CD4-positive, alpha-beta T cell treated with Interleukin-6 for 4 hours (primary cell): ENCODE measurements around the gene AP2M1.
"Not testable (repeated sequence)": the region's sequence is repeated elsewhere in the genome, so short reads cannot be mapped to it uniquely, and the experiment has no call there.

Experiments
- DNase-seq: peaks from one replicate; pipeline ENCODE4 v3.0.0-alpha.2; 2020; ENCODE audit warnings: mixed read lengths

AP2M1 gene

DNA sequence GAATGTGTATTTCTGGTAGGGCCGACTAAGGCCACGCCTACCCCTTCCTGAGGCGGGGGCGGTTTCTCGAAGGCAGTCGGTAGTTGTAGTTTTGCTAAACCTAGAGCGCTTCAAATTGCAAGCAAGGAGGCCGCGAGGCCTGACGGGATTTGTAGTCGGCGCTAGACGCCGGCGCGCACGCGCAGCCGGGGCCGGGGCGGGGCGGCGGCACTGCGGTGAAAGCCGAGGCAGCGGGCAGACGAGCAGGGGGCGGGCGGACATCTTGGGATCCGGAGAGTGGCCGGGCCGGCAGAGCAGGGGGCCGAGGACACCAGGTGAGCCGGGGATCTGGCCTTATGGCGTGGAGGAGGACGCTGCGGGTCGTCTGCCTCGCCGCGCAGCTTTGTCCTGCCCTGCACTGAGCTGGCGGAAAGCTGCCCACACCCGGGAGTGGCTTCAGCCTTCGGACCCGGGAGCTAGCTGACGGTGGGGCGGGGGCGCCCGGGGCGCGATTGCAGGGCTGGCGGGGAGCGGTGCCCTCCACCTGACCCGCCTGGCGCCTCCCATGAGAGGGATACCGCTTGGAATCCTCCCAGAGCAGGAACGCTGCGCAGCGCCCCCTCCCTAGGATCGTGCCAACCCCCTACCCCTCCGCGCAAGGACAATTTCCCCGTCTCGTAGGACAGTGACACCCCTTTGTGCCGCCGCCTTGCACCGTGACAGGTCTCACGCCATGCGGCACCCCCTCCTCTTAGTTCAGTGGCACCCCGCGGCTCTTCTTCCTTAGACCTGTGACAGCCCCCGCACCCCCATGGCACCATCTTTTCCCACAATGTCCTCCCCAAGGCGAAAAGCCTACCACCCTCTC lies at the start of gene AP2M1:
AP2M1 (plus strand) TSS at position 210 of the 847 bp plus-strand sequence. CDS start 2,139 bp downstream, outside the sequence.
- DNase-seq: peak; percentile 97

GRCh38 chr3:184126006-184126405 lies 48.6 kb upstream of the AP2M1 start:
- no peak for DNase-seq

GRCh38 chr3:184129012-184129411 lies 45.6 kb upstream of the AP2M1 start:
- DNase-seq: peak; percentile 16

GRCh38 chr3:184132945-184133344 lies 41.7 kb upstream of the AP2M1 start:
- DNase-seq: no peak

DNA sequence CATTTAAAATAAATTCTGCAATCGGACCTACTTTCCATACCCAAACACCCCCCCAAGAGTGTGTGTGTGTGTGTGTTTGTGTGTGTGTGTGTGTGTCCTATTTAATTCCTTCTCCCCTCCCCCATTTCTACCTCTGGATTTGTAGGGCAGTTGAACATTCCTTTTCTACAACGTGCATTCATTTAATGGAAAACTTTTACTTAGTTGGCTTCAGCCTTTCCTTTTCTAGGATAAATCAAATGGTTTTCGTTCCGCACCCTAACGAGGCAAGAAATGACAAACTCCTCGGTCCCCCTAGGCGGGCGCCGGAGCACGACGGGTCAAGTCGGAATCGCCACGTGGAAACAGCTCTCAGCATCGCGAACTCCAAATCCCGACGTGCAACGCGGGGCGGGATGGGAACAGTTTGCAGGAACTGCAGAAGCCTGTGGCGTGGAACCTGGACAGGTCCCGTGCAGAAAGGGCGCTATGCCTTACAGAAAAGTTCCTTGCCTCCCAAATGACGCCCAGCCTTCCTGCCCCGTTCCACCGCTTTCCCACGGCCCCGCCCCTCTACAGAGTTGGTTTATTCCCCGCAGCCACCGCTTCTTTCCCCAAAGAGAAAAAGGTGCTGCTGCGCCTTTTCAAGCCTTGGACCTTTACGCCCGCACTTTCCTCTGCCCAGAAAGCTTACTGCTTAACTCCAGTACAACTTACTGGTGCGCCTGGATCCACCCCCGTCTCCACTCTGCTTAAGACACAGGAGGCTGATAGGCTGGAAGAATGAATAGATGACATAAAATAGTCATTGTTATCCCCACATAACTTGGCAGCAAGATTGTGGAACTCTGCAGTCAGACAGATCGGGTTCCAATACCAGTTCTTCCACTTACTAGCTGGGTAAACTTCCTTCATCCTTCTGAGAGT lies 40.6 kb upstream of the AP2M1 start:
- peak; percentile 58 for DNase-seq

DNA sequence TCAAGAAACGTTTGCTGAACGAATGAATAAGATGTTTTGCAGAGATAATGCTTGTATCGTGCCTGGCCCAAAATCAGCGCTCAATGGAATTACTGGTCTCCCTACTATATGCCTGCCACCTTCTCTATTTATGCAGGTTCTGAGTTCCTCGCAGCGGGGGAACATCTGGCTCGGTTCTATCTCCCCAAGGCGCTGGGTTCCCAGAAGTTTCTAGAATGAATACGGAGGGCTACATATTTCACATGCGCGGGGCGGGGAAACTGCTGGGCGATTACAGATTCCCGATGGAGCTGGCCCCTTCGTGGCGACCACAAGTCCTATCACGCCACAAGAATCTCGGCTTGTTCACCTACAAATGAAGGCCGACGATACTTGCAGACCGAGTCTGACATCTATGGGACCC lies 39.9 kb upstream of the AP2M1 start:
- DNase-seq: no peak

- peak; percentile 89 for DNase-seq
Observed at GRCh38 chr3:184135149-184135910, 39.3 kb upstream of the AP2M1 start, which contains the start of gene EIF2B5. TSS of gene EIF2B5 (plus strand) at chr3:184135358. CDS start at chr3:184135386, 28 bp downstream.

DNA sequence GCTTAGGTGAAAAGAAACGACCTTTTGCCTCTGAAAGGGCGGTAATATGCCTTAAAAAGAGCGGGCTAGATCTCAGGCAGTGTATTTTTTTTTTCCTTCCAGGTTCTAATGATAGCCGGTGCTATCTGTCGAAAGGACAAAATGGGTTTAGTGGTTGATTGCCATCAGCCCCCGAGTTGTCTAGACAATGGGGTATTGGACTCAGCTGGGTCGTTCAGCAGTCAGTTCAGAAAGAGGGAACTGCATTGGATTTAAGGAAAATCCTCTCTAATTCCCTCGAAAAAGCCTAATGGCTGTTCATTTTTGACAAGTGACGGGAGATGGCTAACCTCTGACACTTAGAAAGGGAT lies 38.8 kb upstream of the AP2M1 start:
- DNase-seq: no peak

DNA sequence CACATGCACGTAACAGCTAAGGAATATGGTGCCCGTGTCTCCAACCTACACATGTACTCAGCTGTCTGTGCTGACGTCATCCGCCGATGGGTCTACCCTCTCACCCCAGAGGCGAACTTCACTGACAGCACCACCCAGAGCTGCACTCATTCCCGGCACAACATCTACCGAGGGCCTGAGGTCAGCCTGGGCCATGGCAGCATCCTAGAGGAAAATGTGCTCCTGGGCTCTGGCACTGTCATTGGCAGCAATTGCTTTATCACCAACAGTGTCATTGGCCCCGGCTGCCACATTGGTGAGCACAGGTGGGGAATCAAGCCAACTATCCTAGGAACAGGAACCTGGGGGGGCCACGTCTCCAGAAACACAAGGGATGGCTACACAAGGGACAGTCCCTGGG lies 34.2 kb upstream of the AP2M1 start:
- DNase-seq: no peak

DNA sequence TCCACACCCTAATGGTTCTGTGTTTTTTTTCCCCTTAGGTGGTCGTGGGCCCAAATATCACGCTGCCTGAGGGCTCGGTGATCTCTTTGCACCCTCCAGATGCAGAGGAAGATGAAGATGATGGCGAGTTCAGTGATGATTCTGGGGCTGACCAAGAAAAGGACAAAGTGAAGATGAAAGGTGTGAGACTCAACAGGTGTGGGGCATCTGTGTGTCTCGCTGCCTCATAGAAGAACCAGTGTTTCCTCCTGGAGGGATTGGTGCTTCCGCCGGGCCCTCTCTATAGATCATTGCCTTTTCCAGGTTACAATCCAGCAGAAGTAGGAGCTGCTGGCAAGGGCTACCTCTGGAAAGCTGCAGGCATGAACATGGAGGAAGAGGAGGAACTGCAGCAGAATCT lies 32.5 kb upstream of the AP2M1 start:
- no peak for DNase-seq

GRCh38 chr3:184143327-184143726 lies 31.3 kb upstream of the AP2M1 start:
- no peak for DNase-seq

DNA sequence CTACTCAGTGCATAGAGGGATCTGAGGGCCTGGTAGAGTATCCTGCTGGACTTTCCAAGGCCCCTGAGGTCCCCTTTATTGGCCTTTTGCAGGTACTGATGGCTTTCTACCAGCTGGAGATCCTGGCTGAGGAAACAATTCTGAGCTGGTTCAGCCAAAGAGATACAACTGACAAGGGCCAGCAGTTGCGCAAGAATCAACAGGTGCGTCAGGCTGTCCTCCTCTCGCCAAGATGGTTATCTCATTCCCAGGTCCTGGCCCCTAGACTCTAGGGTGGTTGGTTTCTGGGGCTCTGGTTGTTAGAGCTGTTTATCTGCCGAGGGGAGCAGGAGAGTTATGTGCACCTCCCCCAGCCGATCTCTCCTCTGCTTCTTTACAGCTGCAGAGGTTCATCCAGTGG lies 30.1 kb upstream of the AP2M1 start:
- no peak for DNase-seq

DNA sequence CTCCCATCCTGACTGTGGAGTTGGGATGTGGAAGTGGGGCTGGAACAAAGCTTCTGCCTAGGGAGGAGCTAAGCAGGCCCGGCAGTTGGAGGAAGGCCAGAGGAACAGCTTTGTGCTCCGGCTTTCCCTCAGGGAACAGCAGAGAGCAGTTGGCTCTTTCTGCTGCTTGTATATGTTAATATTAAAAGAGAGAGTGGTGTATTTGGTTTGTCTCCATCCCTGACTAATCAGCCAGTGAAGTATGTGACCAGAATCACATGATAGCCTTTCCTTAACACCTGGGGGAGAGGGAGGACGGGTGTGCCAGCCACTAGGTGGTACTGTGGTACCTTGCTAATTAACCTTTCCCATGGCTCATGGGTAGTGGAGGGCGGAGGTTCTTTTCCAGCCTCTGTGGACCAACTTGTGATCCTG lies 29.5 kb upstream of the AP2M1 start:
- DNase-seq: peak; percentile 58

DNA sequence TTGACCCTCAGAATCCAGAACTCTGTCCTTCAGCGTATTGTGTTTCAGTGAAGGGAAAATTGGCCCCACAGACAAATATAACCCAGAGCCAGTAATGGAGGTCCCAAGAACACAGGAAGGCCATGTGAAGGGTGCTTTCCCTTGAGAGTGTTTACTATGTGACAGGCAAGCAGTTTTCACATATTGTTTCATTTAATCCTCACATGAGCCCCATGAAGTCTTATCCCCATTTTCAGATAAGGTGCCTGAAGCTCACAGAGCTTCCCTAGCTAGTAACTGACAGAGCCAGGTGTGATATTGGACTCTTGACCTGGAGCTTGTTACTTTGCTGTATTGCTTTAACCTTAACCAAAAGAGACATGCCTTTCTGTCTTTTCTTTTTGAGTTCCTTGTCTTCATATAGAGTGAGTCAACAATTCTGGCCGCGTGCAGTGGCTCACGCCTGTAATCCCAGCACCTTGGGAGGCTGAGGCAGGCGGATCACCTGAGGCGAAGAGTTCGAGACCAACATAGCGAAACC lies 28.8 kb upstream of the AP2M1 start:
- no peak for DNase-seq

GRCh38 chr3:184148076-184148475 lies 26.6 kb upstream of the AP2M1 start:
- DNase-seq: no peak

GRCh38 chr3:184149123-184149522 lies 25.5 kb upstream of the AP2M1 start:
- DNase-seq: no peak

DNA sequence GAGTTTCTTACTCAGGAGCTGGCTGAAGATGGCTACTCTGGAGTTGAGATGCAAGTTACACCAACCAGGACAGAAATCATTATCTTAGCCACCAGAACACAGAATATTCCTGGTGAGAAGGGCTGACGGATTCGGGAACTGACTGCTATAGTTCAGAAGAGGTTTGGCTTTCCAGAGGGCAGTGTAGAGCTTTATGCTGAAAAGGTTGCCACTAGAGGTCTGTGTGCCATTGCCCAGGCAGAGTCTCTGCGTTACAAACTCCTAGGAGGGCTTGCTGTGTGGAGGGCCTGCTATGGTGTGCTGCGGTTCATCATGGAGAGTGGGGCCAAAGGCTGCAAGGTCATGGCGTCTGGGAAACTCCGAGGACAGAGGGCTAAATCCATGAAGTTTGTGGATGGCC lies 24.9 kb upstream of the AP2M1 start:
- not testable (repeated sequence) for DNase-seq

GRCh38 chr3:184154885-184155643 lies 19.6 kb upstream of the AP2M1 start, which contains the start of gene DVL3:
TSS of gene DVL3 (plus strand) at chr3:184155377. CDS start at chr3:184155636, 259 bp downstream.
- DNase-seq: peak; percentile 50

DNA sequence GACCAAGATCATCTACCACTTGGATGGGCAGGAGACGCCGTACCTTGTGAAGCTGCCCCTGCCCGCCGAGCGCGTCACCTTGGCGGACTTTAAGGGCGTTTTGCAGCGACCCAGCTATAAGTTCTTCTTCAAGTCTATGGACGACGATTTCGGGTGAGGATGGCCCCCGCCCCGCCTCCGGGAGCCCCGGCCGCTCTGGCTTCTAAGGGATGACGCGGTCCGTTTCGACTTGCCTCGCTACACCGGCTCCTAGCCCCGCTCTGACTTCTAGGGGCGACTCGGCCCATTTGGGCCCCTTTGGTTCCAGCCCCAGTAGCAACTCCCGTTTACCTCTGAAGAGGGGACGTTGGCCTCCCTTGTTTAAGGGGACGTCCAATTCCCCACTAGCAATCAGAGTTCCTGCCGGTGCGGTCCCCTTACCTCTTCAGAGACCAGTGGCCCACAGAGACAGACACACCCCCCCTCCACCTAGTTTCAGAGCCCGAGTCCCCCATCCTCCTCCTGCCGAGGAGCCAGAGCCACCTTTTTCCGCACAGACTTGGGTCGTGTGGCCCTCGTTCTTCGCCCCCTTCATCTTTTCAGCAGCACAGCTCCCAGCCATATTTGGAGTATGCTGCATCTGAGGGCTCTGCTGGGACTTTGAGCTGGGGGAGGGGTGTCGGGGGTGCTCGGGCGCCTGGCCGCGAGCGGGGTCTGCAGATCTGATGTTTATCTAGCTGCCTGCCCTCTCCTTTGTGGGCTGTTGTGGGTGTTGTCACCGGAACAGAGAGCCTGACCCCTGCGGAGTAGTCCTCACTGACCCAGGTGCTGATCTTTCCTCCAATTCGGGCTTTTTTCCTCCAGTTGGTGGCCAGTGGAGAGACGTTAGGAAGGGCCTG lies 18.8 kb upstream of the AP2M1 start:
- DNase-seq: peak; percentile 53

GRCh38 chr3:184156522-184156955 lies 18.1 kb upstream of the AP2M1 start:
- no peak for DNase-seq

DNA sequence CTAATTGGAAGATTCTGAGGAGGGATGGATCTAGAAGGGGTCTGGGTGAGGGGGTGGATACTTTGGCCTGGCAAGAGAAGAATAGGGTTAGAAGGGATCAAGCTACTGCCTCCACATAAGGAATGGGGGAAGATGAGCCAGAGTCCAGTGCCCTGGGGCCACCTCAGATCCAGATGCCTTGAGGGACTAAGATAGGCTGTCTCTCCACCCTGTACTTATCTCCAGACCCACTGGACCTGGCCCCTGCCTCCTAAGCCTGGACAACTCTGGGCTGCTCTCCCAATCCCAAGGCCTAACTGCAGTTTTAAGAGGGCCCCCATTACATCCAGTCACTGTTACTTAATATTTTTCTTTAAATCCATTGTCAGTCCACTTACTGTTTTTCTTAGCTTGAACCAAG lies 17.4 kb upstream of the AP2M1 start:
- no peak for DNase-seq
